GM12878 (cell line): ENCODE data around the gene CCSER1. TPM values are rescaled to one million over a fixed set of nuclear protein-coding genes. Genes with fewer than 3 reads are reported as not detected.

Experiments
- ATAC-seq: fragments of 200-7000 bp; cut with Tn5 transposase; 3 replicates; pipeline ENCODE4 v1.9.1; 2020; ENCODE audit warnings: mild to moderate bottlenecking, moderate library complexity
- BruUV-seq: library from RNA; stranded (reverse); fragments of 400-500 nt; replicated peaks from 2 replicates; lab custom pipeline; 2021; lab: Mats Ljungman, UMichigan
- CTCF ChIA-PET: fragments of 300-600 bp; sonication (Branson Sonifier 250); formaldehyde crosslinking; extraction: SDS; loops from one replicate; lab custom pipeline; 2021; ENCODE audit warnings: inconsistent platforms; lab: Yijun Ruan, JAX
- POLR2A ChIA-PET: fragments of 350-600 bp; formaldehyde crosslinking; extraction: SDS; loops from one replicate; lab custom pipeline; 2021; ENCODE audit warnings: inconsistent platforms; lab: Charles Lee
- RAD21 ChIA-PET: fragments of 300-600 bp; sonication (Branson Sonifier 250); formaldehyde crosslinking; loops from one replicate; lab custom pipeline; 2023; ENCODE audit warnings: antibody characterized with exemption; ENCODE audit not compliant: unreplicated experiment; lab: Charles Lee
- SMC1A ChIA-PET: fragments of 300-600 bp; sonication (Branson Sonifier 250); formaldehyde crosslinking; loops from one replicate; lab custom pipeline; 2023; ENCODE audit not compliant: unreplicated experiment, uncharacterized antibody; lab: Charles Lee
- DNase-seq: peaks from one replicate; pipeline ENCODE4 v3.0.0-alpha.2; 2011; ENCODE audit warnings: low read depth, low spot score
- FAIRE-seq: peaks from 3 replicates; lab custom pipeline; 2011; peaks lifted over from hg19 to GRCh38; lab: Jason Lieb, UNC
- H2AFZ ChIP-seq: 2 replicates; pipeline ENCODE4 v1.6.0; 2011; ENCODE audit warnings: low read depth, low read length, control low read depth; ENCODE audit not compliant: control insufficient read depth
- H3K27ac ChIP-seq: 2 replicates; pipeline ENCODE4 v1.5.1; 2011; ENCODE audit warnings: control low read depth; ENCODE audit not compliant: control insufficient read depth, insufficient read depth
- H3K27me3 ChIP-seq, 2 experiments: replicated peaks in 1 of 2; 2 replicates each; pipeline versions ENCODE4 v1.6.0 to v1.6.1; 2011; ENCODE audit warnings: low read length in 1 of 2; ENCODE audit not compliant: control insufficient read depth in 2 of 2, insufficient read depth in 2 of 2
- H3K36me3 ChIP-seq, 2 experiments: 2 replicates each; pipeline ENCODE4 v1.5.1; 2011; ENCODE audit warnings: low read length in 1 of 2; ENCODE audit not compliant: control insufficient read depth in 2 of 2, insufficient read depth in 2 of 2
- H3K4me1 ChIP-seq: 2 replicates; pipeline ENCODE4 v1.6.1; 2011; ENCODE audit warnings: mild to moderate bottlenecking, low read length, moderate library complexity, mixed read lengths; ENCODE audit not compliant: control insufficient read depth, insufficient read depth
- H3K4me2 ChIP-seq: 2 replicates; pipeline ENCODE4 v1.6.0; 2011; ENCODE audit warnings: control low read depth; ENCODE audit not compliant: control insufficient read depth, insufficient read depth
- H3K4me3 ChIP-seq: fragments of 200-600 bp; sonication (generic); 2 replicates; pipeline ENCODE4 v1.5.1; 2016
- H3K79me2 ChIP-seq: 2 replicates; pipeline ENCODE4 v1.6.0; 2011; ENCODE audit warnings: low read length; ENCODE audit not compliant: control insufficient read depth, insufficient read depth
- H3K9ac ChIP-seq: 2 replicates; pipeline ENCODE4 v1.8.0; 2011; ENCODE audit warnings: low read length, control low read depth, mixed read lengths; ENCODE audit not compliant: control insufficient read depth, insufficient read depth
- H3K9me3 ChIP-seq: replicated peaks from 3 replicates; pipeline ENCODE4 v1.5.1; 2011; ENCODE audit warnings: mild to moderate bottlenecking, low read length; ENCODE audit not compliant: control insufficient read depth, insufficient read depth
- H4K20me1 ChIP-seq: 2 replicates; pipeline ENCODE4 v1.6.0; 2011; ENCODE audit not compliant: control insufficient read depth, insufficient read depth
- EGR1 ChIP-seq, 2 experiments: IDR thresholded peaks; 1 replicate in 1 of 2; 2 replicates in 1 of 2; pipeline ENCODE4 v1.6.1; 2011 to 2012; ENCODE audit warnings: low read depth in 2 of 2, low read length in 2 of 2, borderline replicate concordance in 1 of 2, mild to moderate bottlenecking in 1 of 2, moderate library complexity in 1 of 2
- ESRRA ChIP-seq: IDR thresholded peaks from 2 replicates; pipeline ENCODE4 v1.6.1; 2012; ENCODE audit warnings: mild to moderate bottlenecking, low read length, improper control_type of control experiment
- IKZF2 ChIP-seq, 2 experiments: fragments of 450-650 bp; IDR thresholded peaks; 2 replicates each; pipeline ENCODE4 v1.6.1; 2017; ENCODE audit warnings: mild to moderate bottlenecking in 2 of 2, moderate library complexity in 2 of 2
- MEF2A ChIP-seq: IDR thresholded peaks from 2 replicates; pipeline ENCODE4 v1.6.1; 2011; ENCODE audit warnings: low read depth, mild to moderate bottlenecking, low read length, moderate library complexity; ENCODE audit not compliant: insufficient read depth
- MLLT1 ChIP-seq: fragments of 450-650 bp; IDR thresholded peaks from 2 replicates; pipeline ENCODE4 v1.6.1; 2016; ENCODE audit warnings: mild to moderate bottlenecking
- MXI1 ChIP-seq: fragments of 150-350 bp; IDR thresholded peaks from 2 replicates; pipeline ENCODE4 v1.6.1; 2011; ENCODE audit warnings: low read depth, mild to moderate bottlenecking, inconsistent platforms, low read length, improper control_type of control experiment
- MYB ChIP-seq: fragments of 150-350 bp; IDR thresholded peaks from 2 replicates; pipeline ENCODE4 v1.6.1; 2014; ENCODE audit warnings: mild to moderate bottlenecking, low read depth, low read length, borderline replicate concordance
- ZNF592 ChIP-seq: fragments of 450-650 bp; IDR thresholded peaks from 2 replicates; pipeline ENCODE4 v1.6.1; 2017; ENCODE audit warnings: mild to moderate bottlenecking, moderate library complexity
- WGBS: methylation state at CpG from one replicate; pipeline ENCODE4 v1.1.6; 2016; ENCODE audit warnings: low lambda C conversion rate; ENCODE audit not compliant: insufficient replicate concordance, insufficient coverage; ENCODE audit errors: missing lambda C conversion rate; 5-methylcytosine and 5-hydroxymethylcytosine counted together
- in situ Hi-C: fragments of 300-500 bp; cut with MboI; formaldehyde crosslinking; loops from 9 replicates; pipeline ENCODE4 v1.14.3; 2018; ENCODE audit warnings: mixed read lengths
- intact Hi-C: fragments of 100-400 bp; cut with micrococcal nuclease; formaldehyde crosslinking; loops from one replicate; pipeline ENCODE4 v1.14.2; 2022; ENCODE audit not compliant: unreplicated experiment
- polyA plus RNA-seq, 11 experiments: library from polyadenylated mRNA; depleted of rRNA in 4 of 11; unstranded in 6 of 11; stranded (reverse) in 5 of 11; fragments of >200 nt; fragmentation: Nextera tagmentation in 4 of 11; fragmentation: Illumina TruSeq in 1 of 11; extraction: Ambion mirVana in 4 of 11; extraction: Trizol in 1 of 11; gene quantifications; 1 replicate in 1 of 11; 2 replicates in 10 of 11; pipeline versions ENCODE4 v1.2.1 to v1.2.3, GENCODE V29; 2011 to 2016; ENCODE audit warnings: inconsistent platforms in 2 of 11, missing spikeins in 2 of 11, low read depth in 1 of 11
- total RNA-seq, 4 experiments: library from RNA; depleted of rRNA in 3 of 4; stranded (reverse); fragments of >200 nt in 3 of 4; fragmentation: Illumina TruSeq in 1 of 4; extraction: Trizol in 1 of 4; gene quantifications; 2 replicates each; pipeline versions ENCODE4 v1.2.1 to v1.2.3, GENCODE V29; 2013 to 2021

CCSER1 gene
- total and polyA plus RNA-seq, 10 of the 15 experiments (the other 5 are each of a cell fraction or from before 2014, with no cell fraction given): 0.22 to 2.7 (median 1.0) TPM

DNA sequence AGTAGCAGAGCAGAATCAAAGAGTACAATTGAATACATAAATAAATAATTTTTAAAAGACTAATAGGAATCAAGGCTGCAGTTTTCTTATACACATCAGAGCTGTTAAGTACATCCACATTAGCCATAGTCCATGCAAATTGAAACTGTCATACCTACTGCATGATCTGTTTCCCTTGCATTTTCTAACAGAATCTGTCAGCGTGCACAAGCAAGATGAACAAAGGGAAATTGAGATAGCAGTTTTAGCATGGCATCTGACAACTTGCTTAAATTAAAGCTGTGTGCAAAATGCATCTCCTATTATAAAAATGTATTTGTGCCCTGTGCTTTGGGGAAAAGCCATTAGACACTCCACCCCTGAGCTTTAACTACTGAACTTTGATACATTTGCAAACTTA, 1473.1 kb downstream of the CCSER1 start:
- Histone ChIP-seq H3K36me3 (no peaks in the 10 kb centered on the region), H2AFZ (no peak overlapping the region), H3K4me2 (no peak overlapping the region), H3K4me3 (no peak overlapping the region), H3K9ac (no peak overlapping the region), H3K9me3 (no peaks in the 10 kb centered on the region), H3K79me2 (no peaks in the 10 kb centered on the region), H3K4me1 (no peaks in the 10 kb centered on the region), H3K27me3 (no peaks in the 10 kb centered on the region), H4K20me1 (no peaks in the 10 kb centered on the region), H3K27ac (no peak overlapping the region)
- ChIA-PET RAD21 (no interaction called here), SMC1A (no interaction called here), POLR2A (no interaction called here), CTCF (no interaction called here)
- in situ Hi-C loops: no loop called here
- no peak for ATAC-seq
- intact Hi-C loops: no loop called here
- 0% methylated on average over 1 of the region's 1 CpG for WGBS
- BruUV-seq: no TSS peak
- DNase-seq: no peak
- FAIRE-seq: no peak
- TF ChIP-seq MXI1 (no peak), ESRRA (no peak), MYB (no peak)

DNA sequence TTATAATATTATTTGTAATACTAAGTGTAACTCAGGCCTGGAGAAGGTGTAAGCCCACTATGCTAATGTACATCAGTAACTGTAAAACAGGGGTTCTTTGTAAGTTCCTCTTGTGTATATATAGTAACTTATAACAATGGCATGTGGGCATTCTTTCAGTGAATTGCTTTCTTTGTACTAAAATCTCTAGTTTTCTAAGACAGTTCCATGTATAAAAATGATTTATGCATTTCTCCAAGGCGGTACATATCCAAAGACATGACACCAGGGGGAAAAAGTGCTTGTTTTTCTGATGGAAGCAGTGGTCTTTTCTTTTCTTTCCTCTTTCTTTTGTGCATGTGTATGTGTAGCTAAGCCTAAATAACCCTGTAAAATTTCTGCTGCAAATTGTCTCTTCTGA, 1474.2 kb downstream of the CCSER1 start:
- intact Hi-C loops: no loop called here
- RAD21 ChIA-PET: no interaction called here
- Histone ChIP-seq H3K4me3 (no peak overlapping the region), H3K9me3 (no peaks in the 10 kb centered on the region), H3K36me3 (no peaks in the 10 kb centered on the region), H3K27ac (no peak overlapping the region), H3K9ac (no peak overlapping the region), H4K20me1 (no peaks in the 10 kb centered on the region), H3K4me1 (no peaks in the 10 kb centered on the region), H3K4me2 (no peak overlapping the region), H2AFZ (no peak overlapping the region), H3K27me3 (no peaks in the 10 kb centered on the region), H3K79me2 (no peaks in the 10 kb centered on the region)
- FAIRE-seq (no peak), ATAC-seq (no peak), DNase-seq (no peak)
- CTCF ChIA-PET: no interaction called here
- no TSS peak for BruUV-seq
- POLR2A ChIA-PET: no interaction called here
- WGBS: 0% methylated on average over 1 of the region's 1 CpG
- SMC1A ChIA-PET: no interaction called here
- in situ Hi-C loops: no loop called here
- no peak for TF ChIP-seq EGR1 (IDR thresholded peaks at IDR 0.05; ENCODE audit: borderline replicate concordance in 1 of 2, low read depth in 2 of 2, low read length in 2 of 2)
- TF ChIP-seq MLLT1: no peak
- no peak for TF ChIP-seq MEF2A
- TF ChIP-seq IKZF2 (IDR thresholded peaks at IDR 0.05): no peak
- TF ChIP-seq ZNF592: no peak
